HL-60 (cell line): ENCODE measurements around the gene PDE4B.
"Not testable (repeated sequence)": the region's sequence is repeated elsewhere in the genome, so short reads cannot be mapped to it uniquely, and the experiment has no call there.

ENCODE experiments used
- CTCF ChIP-seq: IDR thresholded peaks from one replicate; pipeline ENCODE4 v1.5.1; 2011; ENCODE audit warnings: low read length, control low read depth, inconsistent platforms; ENCODE audit not compliant: insufficient read depth
- GABPA ChIP-seq: IDR thresholded peaks from 2 replicates; pipeline ENCODE4 v1.6.1; 2012; ENCODE audit warnings: low read depth
- POLR2AphosphoS5 ChIP-seq: IDR thresholded peaks from 2 replicates; pipeline ENCODE4 v1.6.1; 2012; ENCODE audit warnings: low read depth
- REST ChIP-seq: IDR thresholded peaks from 2 replicates; pipeline ENCODE4 v1.6.1; 2012; ENCODE audit warnings: low read depth; ENCODE audit not compliant: insufficient replicate concordance
- SPI1 ChIP-seq: IDR thresholded peaks from 2 replicates; pipeline ENCODE4 v1.6.1; 2012; ENCODE audit warnings: low read depth, mild to moderate bottlenecking, borderline replicate concordance

GRCh38 chr1:66411449-66411848 is 618.8 kb downstream of the PDE4B start:
- not testable (repeated sequence) for TF ChIP-seq CTCF, REST, POLR2AphosphoS5, GABPA, SPI1
